Lower leg skin (tissue), 3 donors: Measurements from ENCODE around the gene SMIM3.

Experiments
- POLR2A ChIP-seq, 2 donors: fragments of 450-650 bp; IDR thresholded peaks; one replicate each; pipeline ENCODE4 v1.6.1; 2016 to 2017; ENCODE audit warnings: antibody characterized with exemption in 2 of 2, mild to moderate bottlenecking in 1 of 2, moderate library complexity in 1 of 2
- TF ChIP-seq, protein P1 (sequence below), 3 donors: fragments of 450-650 bp; IDR thresholded peaks; one replicate each; pipeline ENCODE4 v1.5.1; 2016; ENCODE audit warnings: antibody characterized with exemption in 3 of 3, mild to moderate bottlenecking in 3 of 3, moderate library complexity in 2 of 3

DNA sequence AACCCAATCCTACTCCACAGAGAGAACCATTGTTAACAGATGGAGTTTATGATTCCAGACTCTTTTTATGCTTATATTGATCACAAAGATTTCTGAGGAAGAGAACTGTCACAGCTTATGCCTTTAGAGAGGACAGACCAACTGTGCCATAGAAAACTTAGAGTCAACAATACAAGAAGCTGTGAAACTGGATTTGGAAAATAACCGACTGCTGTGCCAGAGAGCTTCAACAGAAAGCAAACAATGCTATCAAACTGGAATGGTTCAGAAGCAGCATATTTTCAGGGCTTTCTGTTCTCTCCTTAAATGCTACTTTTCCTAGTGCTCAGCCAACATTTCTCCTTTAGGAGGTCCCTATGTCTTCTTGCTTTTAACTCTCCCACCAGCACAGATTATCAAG lies 24.7 kb upstream of the SMIM3 start:
- TF ChIP-seq, protein P1, sequence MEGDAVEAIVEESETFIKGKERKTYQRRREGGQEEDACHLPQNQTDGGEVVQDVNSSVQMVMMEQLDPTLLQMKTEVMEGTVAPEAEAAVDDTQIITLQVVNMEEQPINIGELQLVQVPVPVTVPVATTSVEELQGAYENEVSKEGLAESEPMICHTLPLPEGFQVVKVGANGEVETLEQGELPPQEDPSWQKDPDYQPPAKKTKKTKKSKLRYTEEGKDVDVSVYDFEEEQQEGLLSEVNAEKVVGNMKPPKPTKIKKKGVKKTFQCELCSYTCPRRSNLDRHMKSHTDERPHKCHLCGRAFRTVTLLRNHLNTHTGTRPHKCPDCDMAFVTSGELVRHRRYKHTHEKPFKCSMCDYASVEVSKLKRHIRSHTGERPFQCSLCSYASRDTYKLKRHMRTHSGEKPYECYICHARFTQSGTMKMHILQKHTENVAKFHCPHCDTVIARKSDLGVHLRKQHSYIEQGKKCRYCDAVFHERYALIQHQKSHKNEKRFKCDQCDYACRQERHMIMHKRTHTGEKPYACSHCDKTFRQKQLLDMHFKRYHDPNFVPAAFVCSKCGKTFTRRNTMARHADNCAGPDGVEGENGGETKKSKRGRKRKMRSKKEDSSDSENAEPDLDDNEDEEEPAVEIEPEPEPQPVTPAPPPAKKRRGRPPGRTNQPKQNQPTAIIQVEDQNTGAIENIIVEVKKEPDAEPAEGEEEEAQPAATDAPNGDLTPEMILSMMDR (IDR thresholded peaks at IDR 0.05), result no peak
- TF ChIP-seq POLR2A (IDR thresholded peaks at IDR 0.05), result no peak
